ENCODE data around the gene FAM186B. TPM values are rescaled to one million over a fixed set of nuclear protein-coding genes. Genes with fewer than 3 reads are reported as not detected.

The FAM186B gene
- total and polyA plus RNA-seq, 2 of the 13 experiments (the other 11 are each of a cell fraction or from before 2014, with no cell fraction given): 0.07 to 0.20 TPM

DNA sequence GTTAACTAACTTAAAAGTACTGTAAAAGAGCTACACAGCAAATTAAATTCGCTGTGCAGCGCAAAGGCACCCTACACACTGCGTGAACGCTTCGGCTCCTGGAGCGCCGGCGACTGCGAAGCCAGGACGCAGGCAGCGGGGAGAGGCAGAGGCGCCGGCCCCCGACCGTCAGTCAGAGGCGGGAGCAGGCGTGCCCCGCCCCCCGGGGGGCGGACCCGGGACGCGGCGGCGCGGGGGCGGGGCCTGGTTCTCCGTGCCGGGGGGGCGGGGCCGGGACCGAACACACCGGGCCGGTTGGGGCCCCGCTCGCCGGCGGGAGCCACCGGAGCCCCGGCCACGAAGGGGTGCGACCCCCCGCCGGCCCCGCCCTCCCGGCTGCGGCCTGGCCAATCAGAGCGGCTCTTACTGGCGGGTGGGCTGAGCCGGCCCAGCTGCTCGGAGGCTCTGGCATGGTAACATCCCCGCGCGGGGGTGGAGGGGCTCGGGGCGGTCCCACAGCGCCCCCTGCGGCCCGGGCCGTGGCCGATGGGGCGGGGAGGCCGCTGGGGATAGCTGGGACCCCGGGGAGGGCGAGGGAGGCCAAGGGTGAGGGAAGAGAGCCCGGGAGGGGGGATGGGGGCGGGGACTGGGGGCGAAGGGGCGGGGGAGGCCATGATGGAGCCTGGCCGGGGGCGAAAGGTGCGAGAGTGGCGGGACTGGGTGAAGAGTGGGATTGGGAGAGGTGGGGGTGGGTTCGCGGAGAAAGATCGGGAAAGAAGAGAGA is 17.9 kb upstream of the FAM186B start, which contains the start of gene PRPF40B (continued):
- TF ChIP-seq PRDM10 (CRISPR knock-in tag; IDR thresholded peaks at IDR 0.05; ENCODE audit: low read depth) (peak; percentile 66; the same call in 1 of the 2 replicates), CTCF (CRISPR knock-in tag; IDR thresholded peaks at IDR 0.05) (peak; percentile 78), THAP11 (CRISPR knock-in tag; IDR thresholded peaks at IDR 0.05) (peak; percentile 79), ZNF639 (CRISPR knock-in tag; conservative IDR thresholded peaks at IDR 0.05) (peak; percentile 100), PATZ1 (CRISPR knock-in tag; IDR thresholded peaks at IDR 0.05) (0 out of 2 replicates have a peak, but pooled peaks have one; percentile 47), ZNF362 (CRISPR knock-in tag; IDR thresholded peaks at IDR 0.05; ENCODE audit: borderline replicate concordance) (peak; percentile 72; the same call in 1 of the 2 replicates), MXD1 (CRISPR knock-in tag; IDR thresholded peaks at IDR 0.05) (0 out of 2 replicates have a peak, but pooled peaks have one; percentile 19), GTF2F1 (IDR thresholded peaks at IDR 0.05; ENCODE audit: low read length) (no peak), ZSCAN31 (CRISPR knock-in tag; IDR thresholded peaks at IDR 0.05; ENCODE audit: low read depth) (0 out of 2 replicates have a peak, but pooled peaks have one; percentile 20), REL (CRISPR knock-in tag; conservative IDR thresholded peaks at IDR 0.05) (0 out of 2 replicates have a peak, but pooled peaks have one; percentile 58), MXI1 (IDR thresholded peaks at IDR 0.05; ENCODE audit: borderline replicate concordance, low read depth, low read length) (peak; percentile 44; the same call in 1 of the 3 replicates), NFKBIZ (CRISPR knock-in tag; IDR thresholded peaks at IDR 0.05) (0 out of 2 replicates have a peak, but pooled peaks have one; percentile 37)
- TF ChIP-seq, protein P1, sequence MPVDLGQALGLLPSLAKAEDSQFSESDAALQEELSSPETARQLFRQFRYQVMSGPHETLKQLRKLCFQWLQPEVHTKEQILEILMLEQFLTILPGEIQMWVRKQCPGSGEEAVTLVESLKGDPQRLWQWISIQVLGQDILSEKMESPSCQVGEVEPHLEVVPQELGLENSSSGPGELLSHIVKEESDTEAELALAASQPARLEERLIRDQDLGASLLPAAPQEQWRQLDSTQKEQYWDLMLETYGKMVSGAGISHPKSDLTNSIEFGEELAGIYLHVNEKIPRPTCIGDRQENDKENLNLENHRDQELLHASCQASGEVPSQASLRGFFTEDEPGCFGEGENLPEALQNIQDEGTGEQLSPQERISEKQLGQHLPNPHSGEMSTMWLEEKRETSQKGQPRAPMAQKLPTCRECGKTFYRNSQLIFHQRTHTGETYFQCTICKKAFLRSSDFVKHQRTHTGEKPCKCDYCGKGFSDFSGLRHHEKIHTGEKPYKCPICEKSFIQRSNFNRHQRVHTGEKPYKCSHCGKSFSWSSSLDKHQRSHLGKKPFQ (CRISPR knock-in tag; IDR thresholded peaks at IDR 0.05; ENCODE audit: insufficient replicate concordance): peak; percentile 43
- TF ChIP-seq, protein P2, sequence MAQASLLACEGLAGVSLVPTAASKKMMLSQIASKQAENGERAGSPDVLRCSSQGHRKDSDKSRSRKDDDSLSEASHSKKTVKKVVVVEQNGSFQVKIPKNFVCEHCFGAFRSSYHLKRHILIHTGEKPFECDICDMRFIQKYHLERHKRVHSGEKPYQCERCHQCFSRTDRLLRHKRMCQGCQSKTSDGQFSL (CRISPR knock-in tag; IDR thresholded peaks at IDR 0.05): peak; percentile 80
